Nephron progenitor cell (in vitro differentiated cells): ENCODE data around the gene TMCC1.

Experiments
- DNase-seq: peaks from one replicate; pipeline ENCODE4 v3.0.0; 2021
- H3K27ac Mint-ChIP-seq: 2 replicates; pipeline ENCODE4 v1.8.0; 2021; ENCODE audit warnings: mild to moderate bottlenecking, moderate library complexity, mixed read lengths
- H3K27me3 Mint-ChIP-seq: 2 replicates; pipeline ENCODE4 v1.8.0; 2021; ENCODE audit warnings: mild to moderate bottlenecking, low read depth, mixed read lengths; ENCODE audit not compliant: poor library complexity
- H3K36me3 Mint-ChIP-seq: 2 replicates; pipeline ENCODE4 v1.8.0; 2021; ENCODE audit warnings: low read depth, mixed read lengths
- H3K4me1 Mint-ChIP-seq: 2 replicates; pipeline ENCODE4 v1.8.0; 2021; ENCODE audit warnings: mixed read lengths
- H3K4me3 Mint-ChIP-seq: 2 replicates; pipeline ENCODE4 v1.8.0; 2021; ENCODE audit warnings: mild to moderate bottlenecking, moderate library complexity, mixed read lengths
- H3K9me3 Mint-ChIP-seq: 2 replicates; pipeline ENCODE4 v1.8.0; 2021; ENCODE audit warnings: mild to moderate bottlenecking, moderate library complexity, mixed read lengths
- TF ChIP-seq, protein P1 (sequence below): fragments of 200-600 bp; sonication (generic); IDR thresholded peaks from 2 replicates; pipeline ENCODE4 v1.5.0; 2021; ENCODE audit warnings: antibody characterized with exemption

TMCC1 gene

DNA sequence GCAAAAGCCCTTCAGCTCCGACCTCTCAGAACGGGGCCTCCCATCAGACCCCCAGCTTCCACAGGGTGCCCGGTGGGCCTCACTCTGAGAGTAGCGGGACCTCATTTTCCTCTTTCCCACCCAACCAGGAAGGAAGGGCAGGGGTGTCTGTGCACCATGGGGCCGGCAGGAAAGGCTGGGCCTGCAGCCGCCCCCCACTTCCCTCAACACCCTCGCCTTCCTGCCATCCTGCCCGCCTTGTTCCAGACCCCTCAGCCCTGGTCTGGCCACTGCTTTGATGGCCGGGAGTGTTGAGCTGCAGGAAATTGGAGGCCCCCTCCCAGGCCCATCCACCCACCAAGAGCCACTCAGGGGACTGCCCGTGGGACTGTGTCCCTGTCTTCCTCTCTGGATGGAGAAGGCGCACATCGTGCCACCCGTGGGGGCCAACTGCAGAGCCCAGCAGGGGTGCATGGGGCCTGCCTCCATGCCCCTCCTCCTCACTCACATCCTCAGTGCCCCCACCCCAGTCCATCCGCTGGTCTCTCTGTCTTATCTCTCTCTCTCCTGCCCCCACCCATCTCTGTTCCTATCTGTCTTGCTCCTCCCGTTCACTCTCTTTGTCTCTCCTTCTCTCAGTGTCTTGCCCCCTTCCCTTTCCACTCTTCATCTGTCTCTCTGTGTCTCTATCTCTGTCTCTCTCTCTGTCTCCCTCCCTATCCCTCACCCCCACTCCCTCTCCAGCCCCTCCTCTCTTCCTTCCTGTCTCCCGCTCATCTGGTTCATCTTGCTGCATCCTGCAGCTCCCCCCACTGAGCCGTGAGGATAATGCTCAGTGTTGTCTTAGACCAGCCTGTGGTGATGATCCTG lies 285.2 kb downstream of the TMCC1 start:
- peak overlapping the region; percentile 41 for H3K4me3 Mint-ChIP-seq
- H3K27ac Mint-ChIP-seq: no peak overlapping the region
- DNase-seq: no peak
- TF ChIP-seq, protein P1, sequence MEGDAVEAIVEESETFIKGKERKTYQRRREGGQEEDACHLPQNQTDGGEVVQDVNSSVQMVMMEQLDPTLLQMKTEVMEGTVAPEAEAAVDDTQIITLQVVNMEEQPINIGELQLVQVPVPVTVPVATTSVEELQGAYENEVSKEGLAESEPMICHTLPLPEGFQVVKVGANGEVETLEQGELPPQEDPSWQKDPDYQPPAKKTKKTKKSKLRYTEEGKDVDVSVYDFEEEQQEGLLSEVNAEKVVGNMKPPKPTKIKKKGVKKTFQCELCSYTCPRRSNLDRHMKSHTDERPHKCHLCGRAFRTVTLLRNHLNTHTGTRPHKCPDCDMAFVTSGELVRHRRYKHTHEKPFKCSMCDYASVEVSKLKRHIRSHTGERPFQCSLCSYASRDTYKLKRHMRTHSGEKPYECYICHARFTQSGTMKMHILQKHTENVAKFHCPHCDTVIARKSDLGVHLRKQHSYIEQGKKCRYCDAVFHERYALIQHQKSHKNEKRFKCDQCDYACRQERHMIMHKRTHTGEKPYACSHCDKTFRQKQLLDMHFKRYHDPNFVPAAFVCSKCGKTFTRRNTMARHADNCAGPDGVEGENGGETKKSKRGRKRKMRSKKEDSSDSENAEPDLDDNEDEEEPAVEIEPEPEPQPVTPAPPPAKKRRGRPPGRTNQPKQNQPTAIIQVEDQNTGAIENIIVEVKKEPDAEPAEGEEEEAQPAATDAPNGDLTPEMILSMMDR: no peak
- H3K4me1 Mint-ChIP-seq: peaks cover 61% of the 10 kb centered on the region
- no peaks in the 10 kb centered on the region for H3K9me3 Mint-ChIP-seq
- H3K27me3 Mint-ChIP-seq: peaks cover 40% of the 10 kb centered on the region
- H3K36me3 Mint-ChIP-seq: no peaks in the 10 kb centered on the region

DNA sequence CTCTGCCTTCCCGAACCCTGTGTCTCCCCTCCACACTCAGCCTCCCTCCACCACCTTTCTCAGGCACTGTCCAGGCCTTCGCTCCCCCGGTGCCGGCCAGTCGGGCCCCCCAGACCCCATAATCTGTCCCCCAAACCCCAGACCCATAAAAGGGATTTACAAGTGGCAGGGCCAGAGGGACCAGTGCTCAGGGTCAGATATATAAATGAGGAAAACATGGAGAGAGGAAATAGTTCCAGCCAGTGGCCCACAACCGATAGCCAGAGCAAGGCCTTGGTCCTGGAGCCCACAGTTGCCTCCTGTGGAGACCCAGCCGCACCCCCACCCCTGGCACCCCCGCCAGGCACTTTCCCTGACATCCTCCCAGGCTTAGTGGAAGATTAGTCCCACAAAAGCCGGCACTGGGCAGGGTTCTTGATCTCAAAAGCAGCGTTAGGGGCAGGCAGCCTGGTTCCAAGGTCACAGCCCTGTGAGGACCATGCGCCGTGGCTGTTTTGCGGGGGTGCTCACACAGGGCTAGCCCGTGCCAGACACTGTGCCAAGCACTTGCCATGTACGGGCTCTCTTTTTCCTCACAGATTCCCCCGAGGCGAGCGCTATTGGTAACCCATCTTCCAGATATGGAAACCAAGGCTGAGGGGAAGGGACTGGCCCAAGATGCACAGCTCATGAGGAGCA lies 286.0 kb downstream of the TMCC1 start:
- Mint-ChIP-seq H3K4me1 (peaks cover 65% of the 10 kb centered on the region), H3K4me3 (peak overlapping the region; percentile 90), H3K27ac (peak overlapping the region; percentile 80), H3K9me3 (no peaks in the 10 kb centered on the region), H3K27me3 (peaks cover 41% of the 10 kb centered on the region), H3K36me3 (no peaks in the 10 kb centered on the region)
- TF ChIP-seq, protein P1: no peak
- DNase-seq: no peak

DNA sequence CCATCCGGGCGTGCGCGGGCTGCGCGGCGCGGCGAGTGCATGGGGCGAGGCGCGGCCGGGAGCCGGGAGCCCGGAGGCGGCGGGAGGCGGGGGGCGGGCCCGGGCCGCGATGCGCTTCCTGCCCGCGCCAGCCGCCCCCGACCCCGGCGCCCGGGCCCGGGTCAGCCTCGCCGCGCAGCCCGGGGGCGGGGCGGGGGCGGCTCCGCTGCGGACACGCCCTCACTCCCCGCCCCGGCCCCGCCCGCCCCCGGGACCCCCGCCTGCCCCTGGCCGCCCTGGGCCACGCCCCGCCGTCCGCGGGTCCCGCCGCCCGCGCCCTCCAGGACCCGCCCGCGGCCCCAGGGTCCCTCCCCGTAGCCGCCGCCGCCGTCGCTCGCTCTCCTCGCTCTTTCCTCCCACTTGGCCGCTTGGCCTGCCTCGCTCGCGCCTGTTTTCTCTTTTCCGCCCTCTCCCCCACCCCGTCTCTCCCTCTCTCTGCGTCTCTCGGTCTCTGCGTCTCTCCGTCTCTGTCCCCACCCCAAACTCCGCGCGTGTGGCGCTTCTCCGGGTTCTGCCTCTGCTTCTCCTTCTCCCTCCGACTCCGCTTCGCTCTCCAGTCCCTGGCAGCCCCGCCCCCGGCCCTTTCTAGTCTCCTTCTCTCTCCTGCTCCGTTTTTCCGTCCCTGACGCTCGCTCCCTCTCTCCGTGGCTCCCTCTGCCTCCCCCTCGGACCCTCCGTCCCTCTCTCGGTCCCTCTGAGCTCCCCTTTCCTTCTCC lies 286.7 kb downstream of the TMCC1 start, which contains the start of gene PLXND1:
TSS of gene PLXND1 (minus strand) at position 41 of the 755 bp plus-strand sequence. CDS start at position 4, 37 bp downstream.
- no peaks in the 10 kb centered on the region for H3K36me3 Mint-ChIP-seq
- DNase-seq: peak; percentile 80
- H3K9me3 Mint-ChIP-seq: no peaks in the 10 kb centered on the region
- peaks cover 66% of the 10 kb centered on the region for H3K4me1 Mint-ChIP-seq
- peak within 1 kb of the TSS; percentile 93 for H3K4me3 Mint-ChIP-seq
- TF ChIP-seq, protein P1: no peak
- peaks cover 43% of the 10 kb centered on the region for H3K27me3 Mint-ChIP-seq
- peak within 1 kb of the TSS; percentile 80 for H3K27ac Mint-ChIP-seq

DNA sequence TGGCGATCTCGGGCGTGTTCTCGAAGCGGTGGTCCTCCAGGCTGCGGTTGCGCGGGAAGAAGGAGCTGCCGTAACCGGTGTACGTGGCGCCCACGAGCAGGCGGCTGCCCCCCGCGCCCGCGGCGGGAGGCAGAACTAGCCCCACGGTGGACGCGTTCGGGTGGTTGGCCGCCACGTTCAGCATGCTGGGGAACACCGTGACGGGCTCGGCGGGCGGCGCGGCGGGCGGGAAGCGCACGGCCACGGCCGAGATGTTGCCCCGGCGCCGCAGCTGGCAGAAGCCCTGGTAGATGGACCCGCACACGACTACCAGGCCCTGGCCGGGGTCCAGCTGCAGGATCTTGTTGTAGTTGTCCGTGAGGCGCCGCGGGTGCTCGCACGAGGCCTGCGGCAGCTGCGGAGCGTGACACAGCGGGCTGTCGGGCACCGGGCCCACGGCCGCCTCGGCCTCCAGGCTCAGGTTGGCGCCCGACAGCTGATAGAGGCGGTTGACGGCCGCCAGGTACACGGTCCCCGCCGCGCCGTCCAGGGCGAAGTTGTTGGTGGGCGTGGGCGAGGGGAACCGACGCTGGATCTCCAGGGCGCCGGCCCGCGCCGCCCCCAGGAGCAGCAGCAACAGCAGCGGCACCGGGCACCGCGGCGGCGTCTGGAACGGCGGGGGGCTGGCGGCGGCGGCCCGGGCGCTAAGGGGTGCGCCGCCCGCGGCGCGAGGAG lies 287.4 kb downstream of the TMCC1 start:
- peaks cover 43% of the 10 kb centered on the region for H3K27me3 Mint-ChIP-seq
- no peak overlapping the region for H3K27ac Mint-ChIP-seq
- H3K9me3 Mint-ChIP-seq: no peaks in the 10 kb centered on the region
- peak overlapping the region; percentile 93 for H3K4me3 Mint-ChIP-seq
- no peaks in the 10 kb centered on the region for H3K36me3 Mint-ChIP-seq
- DNase-seq: peak; percentile 63
- TF ChIP-seq, protein P1: no peak
- peaks cover 68% of the 10 kb centered on the region for H3K4me1 Mint-ChIP-seq

DNA sequence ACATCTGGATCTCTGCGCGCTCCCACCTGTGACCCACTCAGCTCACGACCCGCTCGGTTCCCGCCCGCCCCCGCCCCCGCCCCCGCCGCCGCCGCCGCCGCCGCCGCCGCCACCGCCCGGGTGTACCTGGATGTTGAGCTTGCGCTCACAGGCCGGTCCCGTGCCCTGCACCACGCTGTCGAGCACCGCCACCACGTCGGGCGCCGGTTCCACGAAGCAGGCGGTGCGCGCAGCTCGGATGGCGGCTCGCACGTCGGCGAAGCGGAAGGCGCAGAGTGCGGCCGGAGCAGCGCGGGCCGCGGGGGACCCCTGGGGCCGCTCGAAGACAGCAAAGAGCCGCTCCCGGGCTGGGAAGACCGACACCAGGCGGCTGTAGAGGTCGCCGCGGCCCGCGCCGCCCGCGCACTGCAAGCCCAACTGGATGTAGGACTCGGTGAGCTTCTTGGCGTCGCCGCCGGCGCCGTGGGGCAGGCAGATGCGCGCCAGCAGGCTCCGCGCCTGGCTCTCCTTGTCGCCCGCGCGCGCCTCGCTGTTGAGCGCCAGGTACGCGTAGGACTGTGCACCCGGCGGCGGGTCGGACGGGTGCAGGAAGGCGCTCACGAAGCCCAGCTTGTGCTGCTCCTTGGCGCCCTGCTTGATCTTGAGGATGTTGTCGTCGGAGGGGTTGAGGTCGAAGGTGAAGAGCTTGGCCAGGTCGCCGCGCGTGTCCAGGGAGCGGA lies 288.1 kb downstream of the TMCC1 start:
- peak; percentile 72 for DNase-seq
- H3K36me3 Mint-ChIP-seq: no peaks in the 10 kb centered on the region
- TF ChIP-seq, protein P1: no peak
- peaks cover 75% of the 10 kb centered on the region for H3K4me1 Mint-ChIP-seq
- H3K27me3 Mint-ChIP-seq: peaks cover 45% of the 10 kb centered on the region
- peak overlapping the region; percentile 93 for H3K4me3 Mint-ChIP-seq
- H3K27ac Mint-ChIP-seq: no peak overlapping the region
- no peaks in the 10 kb centered on the region for H3K9me3 Mint-ChIP-seq
